Right hindlimb (tissue), 1 donor: ENCODE results near the gene SH2D1B.

Experiments
- DNase-seq: peaks from one replicate; pipeline ENCODE4 v3.0.0-alpha.2; 2018

SH2D1B gene

GRCh38 chr1:162397943-162398560 lies 13.9 kb downstream of the SH2D1B start:
- no peak for DNase-seq

- DNase-seq: no peak
Observed at GRCh38 chr1:162397039-162397448, 14.9 kb downstream of the SH2D1B start.

- DNase-seq: no peak
Observed at GRCh38 chr1:162396201-162396906, 15.6 kb downstream of the SH2D1B start.

GRCh38 chr1:162391790-162392563 lies 20.0 kb downstream of the SH2D1B start:
- peak; percentile 42 for DNase-seq

- no peak for DNase-seq
Observed at GRCh38 chr1:162390396-162391185, 21.3 kb downstream of the SH2D1B start.

- DNase-seq: no peak
Observed at GRCh38 chr1:162389971-162390370, 22.0 kb downstream of the SH2D1B start.

- no peak for DNase-seq
Observed at GRCh38 chr1:162389021-162389818, 22.7 kb downstream of the SH2D1B start.

- no peak for DNase-seq
Observed at GRCh38 chr1:162388615-162389014, 23.3 kb downstream of the SH2D1B start.

GRCh38 chr1:162388083-162388594 lies 23.8 kb downstream of the SH2D1B start:
- DNase-seq: no peak

GRCh38 chr1:162387226-162388082 lies 24.5 kb downstream of the SH2D1B start:
- DNase-seq: no peak

- DNase-seq: no peak
Observed at GRCh38 chr1:162386292-162387225, 25.4 kb downstream of the SH2D1B start.

- no peak for DNase-seq
Observed at GRCh38 chr1:162385702-162386101, 26.2 kb downstream of the SH2D1B start.

- no peak for DNase-seq
Observed at GRCh38 chr1:162385280-162385623, 26.7 kb downstream of the SH2D1B start.

GRCh38 chr1:162384601-162385279 lies 27.2 kb downstream of the SH2D1B start:
- DNase-seq: no peak

GRCh38 chr1:162384116-162384515 lies 27.8 kb downstream of the SH2D1B start:
- no peak for DNase-seq

GRCh38 chr1:162383516-162383915 lies 28.4 kb downstream of the SH2D1B start:
- no peak for DNase-seq

- no peak for DNase-seq
Observed at GRCh38 chr1:162383091-162383490, 28.8 kb downstream of the SH2D1B start.

GRCh38 chr1:162381941-162382750 lies 29.8 kb downstream of the SH2D1B start:
- DNase-seq: no peak
